HPDE6-E6E7 (cell line): ENCODE measurements around the gene MAPRE2.

ENCODE experiments used
- DNase-seq: peaks from one replicate; pipeline ENCODE4 v3.0.0; 2011; ENCODE audit warnings: missing footprints; ENCODE audit errors: extremely low spot score

Gene MAPRE2

GRCh38 chr18:35038029-35038428 lies 3.2 kb upstream of the MAPRE2 start:
- no peak for DNase-seq

GRCh38 chr18:35038881-35039491 lies 2.2 kb upstream of the MAPRE2 start:
- no peak for DNase-seq

- DNase-seq = no peak
These were observed 600 bp upstream of the MAPRE2 start for GRCh38 chr18:35040638-35040987.

GRCh38 chr18:35041815-35042387 lies 688 bp downstream of the MAPRE2 start:
- DNase-seq = no peak

GRCh38 chr18:35042389-35043071 lies 1.3 kb downstream of the MAPRE2 start:
- DNase-seq = no peak

- no peak for DNase-seq
These were observed 2.0 kb downstream of the MAPRE2 start for GRCh38 chr18:35043207-35043606.

- no peak for DNase-seq
These were observed 3.9 kb downstream of the MAPRE2 start for GRCh38 chr18:35045121-35045520.

- DNase-seq = no peak
These were observed 4.6 kb downstream of the MAPRE2 start for GRCh38 chr18:35045806-35046205.

- no peak for DNase-seq
These were observed 6.6 kb downstream of the MAPRE2 start for GRCh38 chr18:35047697-35048292.

GRCh38 chr18:35049111-35050027 lies 8.2 kb downstream of the MAPRE2 start:
- no peak for DNase-seq

- no peak for DNase-seq
These were observed 8.9 kb downstream of the MAPRE2 start for GRCh38 chr18:35050028-35050546.

GRCh38 chr18:35050705-35051195 lies 9.5 kb downstream of the MAPRE2 start:
- DNase-seq = no peak

- no peak for DNase-seq
These were observed 10.6 kb downstream of the MAPRE2 start for GRCh38 chr18:35051641-35052377.

GRCh38 chr18:35054401-35054800 lies 13.2 kb downstream of the MAPRE2 start:
- no peak for DNase-seq

GRCh38 chr18:35055105-35055504 lies 13.9 kb downstream of the MAPRE2 start:
- no peak for DNase-seq

GRCh38 chr18:35055726-35056125 lies 14.5 kb downstream of the MAPRE2 start:
- no peak for DNase-seq

GRCh38 chr18:35059280-35059927 lies 18.2 kb downstream of the MAPRE2 start:
- DNase-seq = no peak

GRCh38 chr18:35060122-35060815 lies 19.1 kb downstream of the MAPRE2 start:
- no peak for DNase-seq

- no peak for DNase-seq
These were observed 20.1 kb downstream of the MAPRE2 start for GRCh38 chr18:35061336-35061735.

- no peak for DNase-seq
These were observed 20.6 kb downstream of the MAPRE2 start for GRCh38 chr18:35061804-35062203.
